Loucy (cell line): ENCODE data around the gene IGFBP2.

ENCODE experiments used
- H2AFZ ChIP-seq: fragments of 200-600 bp; sonication (generic); 2 replicates; pipeline ENCODE4 v1.6.0; 2016; ENCODE audit warnings: antibody characterized with exemption, mild to moderate bottlenecking, low read length, moderate library complexity
- H3F3A ChIP-seq: fragments of 200-600 bp; 2 replicates; pipeline ENCODE4 v1.6.0; 2016; ENCODE audit warnings: antibody characterized with exemption, low read depth, mild to moderate bottlenecking
- H3K27me3 ChIP-seq: fragments of 200-600 bp; sonication (generic); 2 replicates; pipeline ENCODE4 v1.6.1; 2014; ENCODE audit warnings: low read length, mild to moderate bottlenecking; ENCODE audit not compliant: insufficient read depth, poor library complexity, severe bottlenecking
- H3K36me3 ChIP-seq: fragments of 200-600 bp; sonication (generic); 2 replicates; pipeline ENCODE4 v1.6.1; 2016; ENCODE audit warnings: low read length; ENCODE audit not compliant: insufficient read depth
- H3K4me1 ChIP-seq: fragments of 200-600 bp; sonication (generic); 2 replicates; pipeline ENCODE4 v1.5.1; 2014; ENCODE audit warnings: low read length, mild to moderate bottlenecking; ENCODE audit not compliant: insufficient read depth, poor library complexity, severe bottlenecking
- H3K4me2 ChIP-seq: fragments of 200-600 bp; sonication (generic); 2 replicates; pipeline ENCODE4 v1.6.0; 2014; ENCODE audit warnings: antibody characterized with exemption, low read length, low read depth, mild to moderate bottlenecking; ENCODE audit not compliant: poor library complexity, severe bottlenecking
- H3K4me3 ChIP-seq: fragments of 200-600 bp; sonication (generic); 2 replicates; pipeline ENCODE4 v1.5.1; 2014; ENCODE audit warnings: low read length, mild to moderate bottlenecking, mixed read lengths; ENCODE audit not compliant: poor library complexity, severe bottlenecking
- H3K79me2 ChIP-seq: fragments of 200-600 bp; sonication (generic); 2 replicates; pipeline ENCODE4 v1.6.1; 2014; ENCODE audit warnings: low read length; ENCODE audit not compliant: insufficient read depth
- H3K9ac ChIP-seq: fragments of 200-600 bp; sonication (generic); 2 replicates; pipeline ENCODE4 v1.6.0; 2014; ENCODE audit warnings: mild to moderate bottlenecking, low read depth, low read length, moderate library complexity; ENCODE audit not compliant: poor library complexity, severe bottlenecking
- H3K9me2 ChIP-seq: fragments of 200-600 bp; sonication (generic); replicated peaks from 2 replicates; pipeline ENCODE4 v1.6.1; 2016; ENCODE audit warnings: low read depth, low read length, mixed read lengths
- H3K9me3 ChIP-seq: fragments of 200-600 bp; sonication (generic); 2 replicates; pipeline ENCODE4 v1.6.1; 2014; ENCODE audit warnings: mild to moderate bottlenecking, antibody characterized with exemption, low read length, low read depth; ENCODE audit not compliant: insufficient read depth
- H4K20me1 ChIP-seq: fragments of 200-600 bp; sonication (generic); 2 replicates; pipeline ENCODE4 v1.6.0; 2014; ENCODE audit warnings: antibody characterized with exemption, low read length, mild to moderate bottlenecking; ENCODE audit not compliant: insufficient read depth, poor library complexity, severe bottlenecking
- EZH2phosphoT487 ChIP-seq: fragments of 200-600 bp; IDR thresholded peaks from 2 replicates; pipeline ENCODE4 v1.6.1; 2018; ENCODE audit warnings: antibody characterized with exemption, mild to moderate bottlenecking, moderate library complexity, borderline replicate concordance
- TF ChIP-seq, protein P1 (sequence below): fragments of 200-600 bp; sonication (generic); conservative IDR thresholded peaks from 2 replicates; pipeline ENCODE4 v1.5.1; 2014; ENCODE audit warnings: mild to moderate bottlenecking, antibody characterized with exemption, low read length

IGFBP2 gene

GRCh38 chr2:216689397-216689796, 56.2 kb downstream of the IGFBP2 start:
- Histone ChIP-seq H3K4me3 (no peak overlapping the region), H3K4me2 (no peak overlapping the region), H3K9ac (no peak overlapping the region), H3K36me3 (no peaks in the 10 kb centered on the region), H3K4me1 (peaks cover 26% of the 10 kb centered on the region), H3K27me3 (peaks cover 2% of the 10 kb centered on the region), H3K79me2 (no peaks in the 10 kb centered on the region), H4K20me1 (no peaks in the 10 kb centered on the region), H3F3A (no peaks in the 10 kb centered on the region), H3K9me3 (no peaks in the 10 kb centered on the region), H2AFZ (no peak overlapping the region), H3K9me2 (no peaks in the 10 kb centered on the region)
- TF ChIP-seq EZH2phosphoT487: no peak
- TF ChIP-seq, protein P1, sequence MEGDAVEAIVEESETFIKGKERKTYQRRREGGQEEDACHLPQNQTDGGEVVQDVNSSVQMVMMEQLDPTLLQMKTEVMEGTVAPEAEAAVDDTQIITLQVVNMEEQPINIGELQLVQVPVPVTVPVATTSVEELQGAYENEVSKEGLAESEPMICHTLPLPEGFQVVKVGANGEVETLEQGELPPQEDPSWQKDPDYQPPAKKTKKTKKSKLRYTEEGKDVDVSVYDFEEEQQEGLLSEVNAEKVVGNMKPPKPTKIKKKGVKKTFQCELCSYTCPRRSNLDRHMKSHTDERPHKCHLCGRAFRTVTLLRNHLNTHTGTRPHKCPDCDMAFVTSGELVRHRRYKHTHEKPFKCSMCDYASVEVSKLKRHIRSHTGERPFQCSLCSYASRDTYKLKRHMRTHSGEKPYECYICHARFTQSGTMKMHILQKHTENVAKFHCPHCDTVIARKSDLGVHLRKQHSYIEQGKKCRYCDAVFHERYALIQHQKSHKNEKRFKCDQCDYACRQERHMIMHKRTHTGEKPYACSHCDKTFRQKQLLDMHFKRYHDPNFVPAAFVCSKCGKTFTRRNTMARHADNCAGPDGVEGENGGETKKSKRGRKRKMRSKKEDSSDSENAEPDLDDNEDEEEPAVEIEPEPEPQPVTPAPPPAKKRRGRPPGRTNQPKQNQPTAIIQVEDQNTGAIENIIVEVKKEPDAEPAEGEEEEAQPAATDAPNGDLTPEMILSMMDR: no peak

- no peak for TF ChIP-seq EZH2phosphoT487
- TF ChIP-seq, protein P1: no peak
- Histone ChIP-seq H3K27me3 (peaks cover 9% of the 10 kb centered on the region), H3K36me3 (no peaks in the 10 kb centered on the region), H3K79me2 (no peaks in the 10 kb centered on the region), H3F3A (no peaks in the 10 kb centered on the region), H4K20me1 (no peaks in the 10 kb centered on the region), H2AFZ (no peak overlapping the region), H3K4me1 (peaks cover 36% of the 10 kb centered on the region), H3K9ac (no peak overlapping the region), H3K9me3 (no peaks in the 10 kb centered on the region), H3K4me3 (no peak overlapping the region), H3K4me2 (no peak overlapping the region), H3K9me2 (no peaks in the 10 kb centered on the region)
Measured at GRCh38 chr2:216690456-216690852, 57.2 kb downstream of the IGFBP2 start.

DNA sequence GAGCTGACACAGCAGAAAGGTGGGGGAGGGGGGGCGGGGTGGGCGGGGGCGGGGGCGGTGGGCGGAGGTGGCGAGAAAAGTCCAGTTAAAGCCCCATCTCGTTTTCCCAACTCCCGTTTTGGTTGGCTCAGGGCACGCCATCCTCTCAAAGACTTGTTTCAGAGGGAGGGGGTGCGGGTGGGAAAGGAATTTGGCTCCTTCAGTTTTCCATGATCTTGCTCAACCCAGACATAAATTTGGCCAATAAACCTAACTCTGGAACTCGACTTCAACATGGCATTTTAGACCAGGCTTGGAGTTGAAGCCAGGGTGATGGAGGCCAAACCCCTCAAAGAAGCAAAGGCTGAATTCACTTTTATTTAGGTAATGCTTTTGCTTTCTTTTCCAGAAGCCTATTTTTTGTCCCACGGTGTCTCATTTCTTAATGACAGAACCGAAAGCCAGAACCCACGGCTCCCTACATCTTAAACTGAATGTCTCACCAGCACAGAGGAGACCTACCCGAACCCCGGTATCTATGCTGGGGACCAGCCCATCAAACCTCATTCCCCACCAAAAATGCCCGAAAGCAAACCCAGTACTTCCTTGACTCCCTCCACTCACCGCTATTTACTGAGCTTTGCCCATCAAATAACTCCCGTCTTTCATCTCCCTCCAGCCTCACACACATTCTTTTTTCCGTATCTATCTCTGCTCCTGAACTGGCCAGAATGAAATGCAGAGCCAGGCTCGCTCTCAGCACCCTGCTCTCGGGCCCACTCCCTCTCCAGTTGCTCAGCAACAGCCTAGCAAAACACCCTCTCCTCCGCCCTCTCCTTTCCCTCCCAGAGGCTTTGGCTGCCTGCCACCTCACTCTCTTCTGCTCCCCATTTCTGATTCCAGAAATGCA, 57.9 kb downstream of the IGFBP2 start:
- H3K9me3 ChIP-seq: no peaks in the 10 kb centered on the region
- no peak overlapping the region for H3K4me2 ChIP-seq
- no peak overlapping the region for H3K9ac ChIP-seq
- no peaks in the 10 kb centered on the region for H3K9me2 ChIP-seq
- no peak overlapping the region for H3K4me3 ChIP-seq
- no peaks in the 10 kb centered on the region for H4K20me1 ChIP-seq
- H3K4me1 ChIP-seq: peaks cover 39% of the 10 kb centered on the region
- H3K27me3 ChIP-seq: peaks cover 9% of the 10 kb centered on the region
- no peak for TF ChIP-seq EZH2phosphoT487
- TF ChIP-seq, protein P1: no peak
- no peaks in the 10 kb centered on the region for H3K79me2 ChIP-seq
- no peaks in the 10 kb centered on the region for H3F3A ChIP-seq
- H3K36me3 ChIP-seq: no peaks in the 10 kb centered on the region
- H2AFZ ChIP-seq: no peak overlapping the region
